M059J (cell line): Measurements from ENCODE around the gene TOR4A. TPM values are rescaled to one million over a fixed set of nuclear protein-coding genes. Genes with fewer than 3 reads are reported as not detected.

Experiments used
- DNase-seq: peaks from one replicate; pipeline ENCODE4 v3.0.0-alpha.2; 2012; ENCODE audit warnings: low read depth
- total RNA-seq: library from RNA; depleted of rRNA; stranded (reverse); fragments of >200 nt; shearing (Covaris generic); gene quantifications from 2 replicates; pipeline ENCODE4 v1.2.3, GENCODE V29; 2014; rRNA removed

TOR4A gene
- total RNA-seq, result 1.7 TPM in 2 replicates

DNA sequence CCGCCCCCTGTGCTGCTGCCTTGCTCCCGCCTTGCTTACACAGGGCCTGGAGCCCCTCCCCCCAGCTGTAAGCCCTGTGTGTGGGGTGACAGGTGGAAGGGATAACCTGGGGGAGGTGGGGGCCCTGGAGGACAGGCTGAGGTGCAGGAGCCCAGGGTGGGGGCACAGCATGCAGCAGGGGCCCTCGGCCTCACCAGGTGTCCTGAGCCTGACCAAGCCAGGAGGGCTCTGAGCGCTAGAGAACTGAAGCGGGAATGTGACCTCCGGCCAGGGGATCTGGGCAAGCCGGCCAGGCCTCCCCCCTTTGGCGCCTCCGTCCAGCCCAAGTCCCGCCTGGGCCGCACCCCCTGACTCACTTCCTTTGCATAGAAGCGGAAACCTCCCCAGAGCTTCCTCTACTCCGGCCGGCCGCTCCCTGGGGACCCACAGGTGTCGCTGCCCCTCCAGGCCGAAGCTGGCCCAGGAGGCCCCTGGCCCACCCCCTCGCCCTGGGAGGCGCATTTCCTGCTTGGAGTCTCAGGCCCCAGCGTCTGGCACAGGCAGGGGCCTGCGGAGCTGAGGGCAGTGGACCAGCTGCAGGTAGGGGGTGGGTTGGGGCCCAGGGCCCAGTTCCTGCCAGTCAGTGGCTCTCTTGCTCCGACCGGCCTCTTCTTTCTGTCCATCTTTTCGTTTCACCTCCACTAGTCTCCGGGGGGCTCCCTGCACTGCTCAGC, at the start of gene TOR4A:
Gene TOR4A (plus strand): TSS at position 398 of the 713 bp plus-strand sequence. CDS start 964 bp downstream, outside the sequence.
- DNase-seq, result no peak

DNA sequence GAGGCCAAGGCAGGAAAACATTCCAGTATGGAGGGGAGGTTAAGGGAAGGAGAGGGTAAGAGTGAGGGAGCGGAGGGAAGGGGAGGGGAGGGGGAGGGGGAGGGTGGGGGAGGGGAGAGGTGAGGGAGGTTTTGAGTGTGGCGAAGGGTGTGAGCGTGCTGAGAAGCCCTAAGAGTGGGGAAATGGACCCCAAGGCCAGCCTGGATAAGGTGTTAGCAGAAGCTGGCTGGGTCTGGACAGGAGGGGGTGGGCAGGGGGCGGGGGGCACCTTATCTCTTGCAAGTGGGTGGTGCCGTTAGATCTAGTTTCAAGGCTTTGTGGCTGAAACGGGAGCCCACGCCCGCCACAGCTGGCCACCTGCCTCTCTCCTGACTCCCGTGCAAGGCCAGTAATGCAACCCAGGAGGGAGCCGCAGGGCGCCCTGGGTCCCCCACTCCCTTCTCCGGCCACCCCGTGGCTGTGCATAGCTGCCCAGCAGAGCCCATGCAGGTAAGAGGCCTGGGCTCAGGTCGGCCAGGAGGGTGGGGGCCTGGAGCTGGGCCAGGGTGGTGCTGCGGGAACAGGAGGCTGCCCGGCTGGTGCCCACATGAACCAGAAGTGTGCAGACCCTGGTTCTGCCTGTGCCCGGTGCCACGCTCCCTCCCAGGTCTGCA, 49.5 kb upstream of the TOR4A start:
- no peak for DNase-seq

GRCh38 chr9:137228506-137228967, 49.0 kb upstream of the TOR4A start:
- DNase-seq, result no peak

DNA sequence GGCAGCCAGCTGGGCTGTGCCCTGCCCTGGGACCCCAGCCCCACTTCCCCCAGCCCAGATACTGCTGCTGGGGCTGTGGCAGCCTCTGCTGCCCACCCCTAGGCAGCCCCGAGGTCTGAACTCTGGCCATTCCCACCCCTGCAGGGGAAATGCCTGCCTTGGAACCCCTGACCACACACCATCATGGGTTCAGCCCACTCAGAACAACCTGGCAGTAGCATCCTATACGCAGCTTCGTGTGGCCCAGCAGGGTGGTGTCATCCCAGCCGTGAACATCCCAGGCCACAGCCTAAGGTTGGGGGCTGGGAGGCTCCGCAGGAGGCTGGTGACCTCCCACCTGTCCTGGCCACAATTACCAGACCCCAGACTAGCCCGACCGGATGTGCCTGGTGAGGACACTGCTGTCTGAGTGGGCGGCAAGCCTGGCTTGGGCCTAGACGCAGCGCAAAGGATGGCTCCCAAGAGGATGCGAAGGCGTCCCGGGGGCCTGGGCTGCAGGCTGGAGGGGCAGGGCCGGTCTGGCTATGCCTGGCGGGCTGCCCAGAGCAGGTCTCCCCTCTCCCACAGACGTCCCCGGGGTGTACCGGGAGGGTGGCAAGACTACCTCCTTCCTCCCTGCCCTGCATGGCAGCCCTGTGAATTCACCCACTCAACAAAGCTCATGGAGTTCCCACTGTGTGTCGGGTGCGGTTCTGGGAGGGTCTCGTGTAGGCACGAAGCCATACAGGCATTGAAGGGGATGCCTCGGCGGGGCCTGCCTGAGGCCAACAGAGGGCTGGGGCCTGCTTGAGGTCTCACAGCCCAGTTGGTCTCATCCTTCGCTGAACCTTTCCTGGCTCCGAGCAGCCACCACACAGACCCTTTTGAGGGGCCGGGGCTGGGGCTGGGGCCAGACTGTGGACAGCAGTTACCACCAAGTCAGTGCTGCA, 48.3 kb upstream of the TOR4A start:
- no peak for DNase-seq

DNA sequence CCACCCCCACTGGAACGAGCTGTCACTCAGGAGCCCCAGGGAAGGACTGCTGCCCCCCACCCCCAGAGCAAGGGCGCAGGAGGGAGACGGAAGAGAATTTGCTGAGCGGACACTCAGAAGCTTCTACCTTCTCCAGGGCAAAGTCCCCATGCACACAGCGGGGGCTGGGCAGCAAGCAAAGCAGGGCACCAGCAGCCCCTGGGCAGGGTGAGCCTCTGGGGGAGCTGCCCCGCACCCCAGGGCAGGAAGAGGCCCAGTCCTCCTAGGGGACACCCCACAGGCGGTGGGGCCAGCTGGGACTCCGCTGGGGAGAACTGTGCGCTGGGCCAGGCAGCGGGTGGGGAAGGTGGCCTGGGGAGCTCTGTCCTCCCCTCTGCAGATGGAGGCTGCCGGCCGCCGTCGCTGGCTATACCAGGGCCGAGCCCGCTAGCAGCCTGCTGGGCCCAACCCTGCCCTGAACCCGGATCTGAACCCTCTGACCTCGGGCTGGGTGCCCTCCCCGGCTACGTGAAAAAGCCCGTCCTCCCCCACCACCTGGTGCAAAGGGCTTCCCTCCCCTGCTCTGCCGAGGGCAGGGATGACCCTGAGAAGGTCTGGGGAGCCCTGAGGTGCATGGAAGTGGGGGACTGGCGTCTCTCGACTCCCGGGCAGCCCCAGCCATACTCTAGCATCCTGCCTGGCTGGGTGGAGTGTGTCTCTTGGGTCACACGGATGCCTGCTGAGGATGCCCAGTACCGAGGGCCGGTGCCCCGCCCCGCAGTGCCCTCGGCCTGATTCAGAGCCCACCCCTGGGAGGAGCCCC, 47.4 kb upstream of the TOR4A start:
- DNase-seq, result no peak

GRCh38 chr9:137230705-137231371, 46.7 kb upstream of the TOR4A start, which contains the start of gene SLC34A3:
Gene SLC34A3, plus strand, starts transcription at chr9:137230901. Its CDS starts 802 bp downstream, at chr9:137231703.
- DNase-seq, result no peak

- no peak for DNase-seq
Observed at GRCh38 chr9:137231372-137232039, 46.0 kb upstream of the TOR4A start.

DNA sequence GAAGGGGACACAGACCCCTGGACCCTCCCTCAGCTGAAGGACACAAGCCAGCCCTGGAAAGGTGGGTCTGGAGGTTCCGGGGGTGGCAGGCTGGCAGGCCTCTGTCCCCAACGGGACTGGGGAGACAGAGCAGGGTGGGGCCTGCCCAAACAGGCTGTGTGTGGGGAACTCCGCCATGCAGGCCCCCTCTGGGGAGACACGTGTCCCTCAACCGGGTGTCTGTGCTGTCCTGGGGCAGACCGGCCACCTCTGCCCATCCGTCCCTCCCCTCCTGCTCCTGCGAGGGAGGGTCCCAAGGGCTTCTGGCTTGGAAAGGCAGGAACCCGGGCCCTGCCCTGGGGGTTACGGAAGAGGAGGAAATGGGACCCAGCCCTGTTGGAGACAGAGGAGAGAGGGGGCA, 45.4 kb upstream of the TOR4A start:
- no peak for DNase-seq

- no peak for DNase-seq
Observed at GRCh38 chr9:137232510-137232909, 45.0 kb upstream of the TOR4A start.

- no peak for DNase-seq
Observed at GRCh38 chr9:137233143-137233980, 44.2 kb upstream of the TOR4A start.

- DNase-seq, result no peak
Observed at GRCh38 chr9:137234055-137234697, 43.4 kb upstream of the TOR4A start.

DNA sequence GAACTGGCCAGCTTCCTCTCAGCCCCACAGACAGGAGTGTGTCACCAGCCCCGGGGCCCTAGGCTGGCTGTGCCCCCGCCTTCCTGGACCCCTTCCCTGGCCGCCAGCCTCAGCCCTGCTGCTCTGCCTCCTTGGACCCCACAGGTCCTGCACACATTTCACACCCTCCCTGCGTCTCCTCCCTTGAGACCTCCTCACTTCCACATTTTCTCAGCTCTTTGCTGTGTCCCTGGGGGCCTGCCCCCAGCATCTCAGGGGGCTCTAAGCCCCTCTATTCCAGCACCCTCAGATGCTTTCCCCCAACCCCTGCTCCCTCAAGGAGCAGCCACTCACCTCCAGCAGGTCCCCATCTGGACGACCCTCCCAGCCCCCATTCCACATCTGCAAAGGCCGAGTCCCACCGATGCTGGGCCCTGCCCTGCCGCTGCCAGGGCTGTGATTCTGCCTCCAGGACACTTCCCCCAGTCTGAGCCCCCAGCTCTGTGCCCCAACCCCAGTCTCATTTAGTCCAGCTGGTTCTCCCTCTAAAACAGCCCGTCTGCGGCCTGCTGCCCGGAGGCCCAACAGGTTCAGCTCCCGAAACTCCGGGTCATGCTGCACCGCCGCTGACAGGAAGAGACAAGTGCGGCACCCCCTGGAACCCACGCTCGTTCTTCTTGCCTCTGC, 42.6 kb upstream of the TOR4A start:
- no peak for DNase-seq

DNA sequence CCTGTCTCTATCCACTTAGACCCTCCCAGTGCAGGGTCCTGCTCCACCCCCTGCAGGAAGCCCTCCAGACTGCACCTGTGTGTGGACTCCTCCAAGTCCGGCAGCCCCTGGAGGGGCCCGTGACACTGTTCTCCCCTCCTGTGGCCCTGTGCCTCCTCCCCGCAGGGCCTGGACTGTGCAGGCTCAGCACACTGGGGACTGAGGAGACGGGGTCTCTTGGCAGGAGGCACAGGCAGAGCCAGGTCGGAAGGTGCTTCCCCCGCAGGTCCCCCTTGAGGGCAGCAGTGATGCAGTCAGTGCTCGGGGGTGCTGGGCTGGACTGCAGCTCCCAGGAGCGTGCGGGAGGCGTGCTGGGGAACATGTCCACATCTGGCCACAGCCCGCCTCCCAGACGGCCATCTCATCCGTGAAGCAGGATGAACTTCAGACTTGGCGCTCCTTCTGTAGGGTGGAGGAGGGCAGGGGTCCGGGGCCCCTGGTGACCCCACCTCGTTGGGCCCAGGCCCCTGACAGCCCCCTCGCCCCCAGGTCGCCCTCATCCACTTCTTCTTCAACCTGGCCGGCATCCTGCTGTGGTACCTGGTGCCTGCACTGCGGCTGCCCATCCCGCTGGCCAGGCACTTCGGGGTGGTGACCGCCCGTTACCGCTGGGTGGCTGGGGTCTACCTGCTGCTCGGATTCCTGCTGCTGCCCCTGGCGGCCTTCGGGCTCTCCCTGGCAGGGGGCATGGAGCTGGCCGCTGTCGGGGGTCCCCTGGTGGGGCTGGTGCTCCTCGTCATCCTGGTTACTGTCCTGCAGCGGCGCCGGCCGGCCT, 41.9 kb upstream of the TOR4A start:
- no peak for DNase-seq

- peak; percentile 64 for DNase-seq
Observed at GRCh38 chr9:137236238-137236935, 41.1 kb upstream of the TOR4A start.

DNA sequence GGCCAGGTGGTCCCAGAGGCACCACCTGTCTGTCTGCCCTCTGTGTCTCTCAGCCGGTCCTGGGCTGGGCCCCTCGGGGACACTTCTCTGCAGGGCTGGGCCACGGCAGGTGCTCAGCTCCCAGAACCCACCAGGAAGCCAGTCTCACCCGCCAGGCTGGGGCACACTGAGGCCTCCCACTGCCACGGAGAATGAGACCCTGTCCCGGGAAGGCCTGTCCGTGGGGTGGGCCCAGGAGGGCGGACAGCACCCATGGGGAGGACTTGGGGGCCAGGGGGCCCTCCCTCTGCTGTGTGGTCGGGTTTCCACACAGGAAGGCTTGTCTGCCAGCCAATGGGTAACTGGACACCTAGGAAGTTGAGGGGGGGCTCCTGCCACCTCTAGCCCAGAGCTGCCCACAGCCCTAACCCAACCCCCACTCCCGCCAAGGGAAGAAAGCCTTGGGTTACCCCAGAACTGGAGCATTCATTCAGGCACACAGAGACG, 40.5 kb upstream of the TOR4A start:
- no peak for DNase-seq
